HUES6 (cell line): ENCODE measurements around the gene PRKCE.

Experiments used
- H3K27ac ChIP-seq: 2 replicates; pipeline ENCODE4 v1.7.0; 2013; ENCODE audit warnings: low read depth, mild to moderate bottlenecking, low read length, inconsistent platforms
- H3K27me3 ChIP-seq: 2 replicates; pipeline ENCODE4 v1.6.1; 2013; ENCODE audit warnings: low read length; ENCODE audit not compliant: control insufficient read depth, insufficient read depth
- H3K36me3 ChIP-seq: 2 replicates; pipeline ENCODE4 v1.6.1; 2013; ENCODE audit warnings: low read length; ENCODE audit not compliant: control insufficient read depth, insufficient read depth
- H3K4me1 ChIP-seq: 2 replicates; pipeline ENCODE4 v1.6.1; 2013; ENCODE audit warnings: low read length; ENCODE audit not compliant: control insufficient read depth, insufficient read depth
- H3K4me3 ChIP-seq: 2 replicates; pipeline ENCODE4 v1.5.1; 2013; ENCODE audit warnings: low read depth, low read length
- H3K9ac ChIP-seq: one replicate; pipeline ENCODE4 v1.6.1; 2013; ENCODE audit warnings: mild to moderate bottlenecking, low read length
- H3K9me3 ChIP-seq: 2 replicates; pipeline ENCODE4 v1.6.1; 2013; ENCODE audit warnings: low read depth, low read length; ENCODE audit not compliant: control insufficient read depth, insufficient read depth

PRKCE gene

GRCh38 chr2:45942237-45942738 is 290.8 kb downstream of the PRKCE start:
- Histone ChIP-seq H3K27me3 (no peaks in the 10 kb centered on the region), H3K36me3 (no peaks in the 10 kb centered on the region), H3K27ac (no peak overlapping the region), H3K4me1 (peaks cover 22% of the 10 kb centered on the region), H3K9ac (no peak overlapping the region), H3K4me3 (no peak overlapping the region), H3K9me3 (no peaks in the 10 kb centered on the region)

GRCh38 chr2:45943219-45944044 is 292.0 kb downstream of the PRKCE start:
- Histone ChIP-seq H3K4me1 (peaks cover 18% of the 10 kb centered on the region), H3K9me3 (no peaks in the 10 kb centered on the region), H3K27me3 (no peaks in the 10 kb centered on the region), H3K27ac (no peak overlapping the region), H3K4me3 (no peak overlapping the region), H3K9ac (no peak overlapping the region), H3K36me3 (no peaks in the 10 kb centered on the region)

GRCh38 chr2:45944074-45944473 is 292.6 kb downstream of the PRKCE start:
- H3K9me3 ChIP-seq: no peaks in the 10 kb centered on the region
- H3K4me3 ChIP-seq: no peak overlapping the region
- H3K27ac ChIP-seq: no peak overlapping the region
- H3K36me3 ChIP-seq: no peaks in the 10 kb centered on the region
- no peak overlapping the region for H3K9ac ChIP-seq
- no peaks in the 10 kb centered on the region for H3K27me3 ChIP-seq
- peaks cover 12% of the 10 kb centered on the region for H3K4me1 ChIP-seq

GRCh38 chr2:45945302-45945717 is 293.8 kb downstream of the PRKCE start:
- no peaks in the 10 kb centered on the region for H3K9me3 ChIP-seq
- H3K27me3 ChIP-seq: no peaks in the 10 kb centered on the region
- no peak overlapping the region for H3K27ac ChIP-seq
- H3K36me3 ChIP-seq: no peaks in the 10 kb centered on the region
- H3K4me3 ChIP-seq: no peak overlapping the region
- no peak overlapping the region for H3K9ac ChIP-seq
- H3K4me1 ChIP-seq: 0 out of 2 replicates have a peak, but pooled peaks cover 10% of the 10 kb centered on the region

- H3K36me3 ChIP-seq: no peaks in the 10 kb centered on the region
- H3K9ac ChIP-seq: no peak overlapping the region
- H3K4me1 ChIP-seq: 0 out of 2 replicates have a peak, but pooled peaks cover 10% of the 10 kb centered on the region
- no peak overlapping the region for H3K4me3 ChIP-seq
- no peaks in the 10 kb centered on the region for H3K9me3 ChIP-seq
- H3K27ac ChIP-seq: no peak overlapping the region
- no peaks in the 10 kb centered on the region for H3K27me3 ChIP-seq
Observed at GRCh38 chr2:45946023-45946422, 294.5 kb downstream of the PRKCE start.

GRCh38 chr2:45950606-45951005 is 299.1 kb downstream of the PRKCE start:
- H3K36me3 ChIP-seq: no peaks in the 10 kb centered on the region
- no peak overlapping the region for H3K9ac ChIP-seq
- H3K4me3 ChIP-seq: no peak overlapping the region
- no peaks in the 10 kb centered on the region for H3K27me3 ChIP-seq
- no peaks in the 10 kb centered on the region for H3K4me1 ChIP-seq
- H3K9me3 ChIP-seq: no peaks in the 10 kb centered on the region
- no peak overlapping the region for H3K27ac ChIP-seq

- H3K27me3 ChIP-seq: no peaks in the 10 kb centered on the region
- no peak overlapping the region for H3K27ac ChIP-seq
- no peaks in the 10 kb centered on the region for H3K4me1 ChIP-seq
- H3K9me3 ChIP-seq: no peaks in the 10 kb centered on the region
- no peaks in the 10 kb centered on the region for H3K36me3 ChIP-seq
- no peak overlapping the region for H3K9ac ChIP-seq
- no peak overlapping the region for H3K4me3 ChIP-seq
Observed at GRCh38 chr2:45951025-45951727, 299.7 kb downstream of the PRKCE start.

GRCh38 chr2:45952591-45952990 is 301.1 kb downstream of the PRKCE start:
- Histone ChIP-seq H3K4me3 (no peak overlapping the region), H3K4me1 (no peaks in the 10 kb centered on the region), H3K9ac (no peak overlapping the region)

GRCh38 chr2:45953376-45954027 is 302.0 kb downstream of the PRKCE start:
- Histone ChIP-seq H3K9me3 (no peaks in the 10 kb centered on the region), H3K4me1 (no peaks in the 10 kb centered on the region), H3K4me3 (no peak overlapping the region), H3K9ac (no peak overlapping the region), H3K27me3 (no peaks in the 10 kb centered on the region), H3K36me3 (no peaks in the 10 kb centered on the region), H3K27ac (no peak overlapping the region)

More at GRCh38 chr2:45952591-45952990, 301.1 kb downstream of the PRKCE start:
- H3K27me3 ChIP-seq: no peaks in the 10 kb centered on the region
- no peaks in the 10 kb centered on the region for H3K36me3 ChIP-seq
- no peaks in the 10 kb centered on the region for H3K9me3 ChIP-seq
- no peak overlapping the region for H3K27ac ChIP-seq

- Histone ChIP-seq H3K27ac (no peak overlapping the region), H3K4me3 (no peak overlapping the region), H3K36me3 (no peaks in the 10 kb centered on the region), H3K9me3 (no peaks in the 10 kb centered on the region), H3K27me3 (no peaks in the 10 kb centered on the region), H3K4me1 (0 out of 2 replicates have a peak, but pooled peaks cover 4% of the 10 kb centered on the region), H3K9ac (no peak overlapping the region)
Observed at GRCh38 chr2:45954233-45954850, 302.9 kb downstream of the PRKCE start.
